Subcutaneous adipose tissue (tissue), 4 donors: ENCODE data around the gene UBR2. TPM values are rescaled to one million over a fixed set of nuclear protein-coding genes. Genes with fewer than 3 reads are reported as not detected.

Experiments used
- total RNA-seq, 4 donors: library from RNA; depleted of rRNA; stranded (reverse); fragments of >200 nt; gene quantifications; one replicate each; pipeline ENCODE4 v1.1.0, GENCODE V29; 2016
- TF ChIP-seq, protein P1 (sequence below): fragments of 450-650 bp; IDR thresholded peaks from one replicate; pipeline ENCODE4 v1.5.1; 2016; ENCODE audit warnings: low read depth, mild to moderate bottlenecking, control low read depth, antibody characterized with exemption, moderate library complexity

Gene UBR2
- total RNA-seq, 4 donors from 2014 or later: 29.9 to 38.8 (median 36.4) TPM

DNA sequence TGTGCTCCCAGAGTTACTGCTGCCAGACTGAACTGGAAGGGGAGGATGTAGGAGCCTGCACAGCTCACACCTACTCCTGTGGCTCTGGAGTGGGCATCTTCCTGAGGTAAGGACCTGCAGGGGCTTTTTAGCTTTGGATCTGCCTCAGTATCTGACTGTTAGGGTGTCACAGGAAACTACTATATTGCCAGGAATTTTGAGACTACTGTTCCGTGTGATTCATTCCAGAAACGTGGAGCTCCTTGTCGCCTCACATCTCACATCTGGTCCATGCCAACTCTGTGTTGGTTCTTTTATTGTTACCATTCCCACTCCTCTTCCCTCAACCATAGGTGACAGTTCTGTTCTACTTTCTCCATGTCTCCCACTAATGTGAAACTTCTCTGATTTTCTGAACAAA is 124.5 kb downstream of the UBR2 start:
- TF ChIP-seq, protein P1, sequence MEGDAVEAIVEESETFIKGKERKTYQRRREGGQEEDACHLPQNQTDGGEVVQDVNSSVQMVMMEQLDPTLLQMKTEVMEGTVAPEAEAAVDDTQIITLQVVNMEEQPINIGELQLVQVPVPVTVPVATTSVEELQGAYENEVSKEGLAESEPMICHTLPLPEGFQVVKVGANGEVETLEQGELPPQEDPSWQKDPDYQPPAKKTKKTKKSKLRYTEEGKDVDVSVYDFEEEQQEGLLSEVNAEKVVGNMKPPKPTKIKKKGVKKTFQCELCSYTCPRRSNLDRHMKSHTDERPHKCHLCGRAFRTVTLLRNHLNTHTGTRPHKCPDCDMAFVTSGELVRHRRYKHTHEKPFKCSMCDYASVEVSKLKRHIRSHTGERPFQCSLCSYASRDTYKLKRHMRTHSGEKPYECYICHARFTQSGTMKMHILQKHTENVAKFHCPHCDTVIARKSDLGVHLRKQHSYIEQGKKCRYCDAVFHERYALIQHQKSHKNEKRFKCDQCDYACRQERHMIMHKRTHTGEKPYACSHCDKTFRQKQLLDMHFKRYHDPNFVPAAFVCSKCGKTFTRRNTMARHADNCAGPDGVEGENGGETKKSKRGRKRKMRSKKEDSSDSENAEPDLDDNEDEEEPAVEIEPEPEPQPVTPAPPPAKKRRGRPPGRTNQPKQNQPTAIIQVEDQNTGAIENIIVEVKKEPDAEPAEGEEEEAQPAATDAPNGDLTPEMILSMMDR: no peak

DNA sequence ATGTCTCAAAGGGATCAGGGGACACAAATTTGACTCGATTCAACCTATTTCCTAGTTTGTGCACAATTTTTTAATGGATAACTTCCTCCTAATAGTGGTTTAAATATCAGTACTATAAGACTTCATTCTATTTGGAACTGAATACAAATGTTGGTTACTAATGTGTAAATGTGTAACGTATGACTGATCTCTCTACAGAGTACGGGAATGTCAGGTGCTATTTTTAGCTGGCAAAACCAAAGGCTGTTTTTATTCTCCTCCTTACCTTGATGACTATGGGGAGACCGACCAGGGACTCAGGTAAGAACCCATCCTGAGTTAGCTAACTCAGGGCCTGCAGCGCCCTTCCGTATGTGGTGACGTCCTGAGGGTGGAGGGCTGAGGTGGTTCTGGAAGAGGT is 125.5 kb downstream of the UBR2 start:
- TF ChIP-seq, protein P1: no peak

GRCh38 chr6:42690151-42690702 is 126.4 kb downstream of the UBR2 start:
- TF ChIP-seq, protein P1: no peak

DNA sequence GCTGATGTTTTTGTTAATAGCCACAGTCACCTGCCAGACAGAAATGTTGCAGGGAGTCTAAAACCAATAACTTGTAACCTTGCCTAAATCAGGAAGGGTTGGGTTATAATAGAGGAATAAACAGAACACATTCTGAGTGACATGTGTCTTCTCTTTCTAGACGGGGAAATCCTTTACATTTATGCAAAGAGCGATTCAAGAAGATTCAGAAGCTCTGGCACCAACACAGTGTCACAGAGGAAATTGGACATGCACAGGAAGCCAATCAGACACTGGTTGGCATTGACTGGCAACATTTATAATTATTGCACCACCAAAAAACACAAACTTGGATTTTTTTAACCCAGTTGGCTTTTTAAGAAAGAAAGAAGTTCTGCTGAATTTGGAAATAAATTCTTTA is 127.0 kb downstream of the UBR2 start:
- TF ChIP-seq, protein P1: no peak

GRCh38 chr6:42692137-42692911 is 128.5 kb downstream of the UBR2 start:
- TF ChIP-seq, protein P1: no peak

DNA sequence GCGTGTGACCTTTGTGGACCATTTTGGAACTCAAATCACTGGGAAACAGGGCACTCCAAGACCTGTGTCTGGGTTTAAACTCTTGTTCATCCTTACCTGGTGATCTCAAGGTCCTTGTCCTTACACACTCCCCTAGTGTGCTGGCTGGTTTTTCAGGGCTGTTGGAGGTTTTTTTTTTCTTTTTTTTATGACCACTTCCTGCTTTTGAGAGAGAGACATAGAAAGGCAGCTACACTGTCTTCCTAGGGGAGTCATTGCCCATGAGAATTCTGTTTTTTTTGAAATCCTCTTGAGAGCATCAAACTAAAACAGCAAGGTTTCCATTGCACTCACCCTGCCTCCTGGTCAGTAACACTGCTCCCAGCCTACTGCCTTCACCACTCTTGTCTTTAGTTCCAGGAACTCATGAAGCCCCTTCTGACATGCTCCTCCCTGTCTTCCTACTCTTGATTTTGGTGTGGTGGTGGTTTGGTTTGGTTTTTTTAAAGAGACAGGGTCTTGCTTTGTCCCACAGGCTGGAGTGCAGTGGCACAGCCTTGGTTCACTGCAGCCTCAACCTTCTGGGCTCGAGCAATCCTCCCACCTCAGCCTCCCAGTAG is 130.0 kb downstream of the UBR2 start:
- TF ChIP-seq, protein P1: no peak

DNA sequence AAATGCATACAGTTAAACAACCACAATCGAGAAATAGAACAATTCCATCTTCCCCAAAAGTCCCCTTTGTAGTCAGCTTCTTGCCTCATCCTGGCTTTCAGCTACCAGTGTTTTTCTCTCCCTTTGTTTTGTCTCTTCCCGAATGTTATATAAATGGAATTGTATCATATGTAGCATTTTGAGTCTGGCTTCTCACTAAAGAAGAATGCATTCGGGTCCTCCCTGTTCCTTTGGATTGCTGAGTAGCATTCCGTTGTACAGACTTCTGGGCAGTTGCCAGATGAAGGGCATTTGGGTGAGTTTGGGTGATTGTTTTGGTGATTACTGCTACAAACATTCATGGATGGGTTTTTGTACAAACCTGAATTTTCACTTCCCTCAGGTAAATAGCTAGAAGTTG is 130.8 kb downstream of the UBR2 start:
- TF ChIP-seq, protein P1: no peak
